ENCODE data around the gene ADAMTS2. TPM values are rescaled to one million over a fixed set of nuclear protein-coding genes. Genes with fewer than 3 reads are reported as not detected.

Gene ADAMTS2
- total RNA-seq, 1 donor from 2014 or later = 8.2 TPM

- H3K4me1 Mint-ChIP-seq = no peaks in the 10 kb centered on the region
- peaks cover 7% of the 10 kb centered on the region for H3K27me3 Mint-ChIP-seq (ENCODE audit: low read depth)
- no peak overlapping the region for H3K4me3 Mint-ChIP-seq
Observed at GRCh38 chr5:179250561-179251225, 94.6 kb downstream of the ADAMTS2 start.

DNA sequence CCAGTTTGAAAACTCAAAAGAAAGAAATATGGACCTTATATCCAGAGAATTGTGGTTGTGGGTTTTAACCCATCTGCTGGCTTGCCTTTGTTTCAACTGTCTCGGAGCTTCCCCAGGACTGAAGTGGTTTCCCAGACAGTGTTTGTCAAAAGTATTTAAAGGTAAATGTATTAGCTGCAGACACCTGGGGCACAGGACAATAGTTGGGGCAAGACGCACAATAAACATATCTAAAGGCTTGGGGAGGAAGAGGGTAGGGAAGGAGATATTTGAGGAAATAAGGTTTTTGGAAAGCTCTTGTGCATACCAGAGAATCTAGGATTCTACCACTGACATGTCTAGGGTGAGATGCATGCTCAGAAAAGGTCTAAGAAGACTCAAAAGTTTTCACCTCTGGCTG lies 99.0 kb downstream of the ADAMTS2 start:
- Mint-ChIP-seq H3K27ac (no peak overlapping the region), H3K4me3 (no peak overlapping the region), H3K36me3 (no peaks in the 10 kb centered on the region), H3K9me3 (peaks cover 17% of the 10 kb centered on the region), H3K27me3 (ENCODE audit: low read depth) (peaks cover 11% of the 10 kb centered on the region), H3K4me1 (no peaks in the 10 kb centered on the region)
- TF ChIP-seq CTCF (IDR thresholded peaks at IDR 0.05; ENCODE audit: unreplicated experiment) = no peak
- no peak for DNase-seq (ENCODE audit: low spot score in 2 of 2, unreplicated experiment in 2 of 2)

More at GRCh38 chr5:179250561-179251225, 94.6 kb downstream of the ADAMTS2 start:
- peaks cover 17% of the 10 kb centered on the region for H3K9me3 Mint-ChIP-seq
- no peaks in the 10 kb centered on the region for H3K36me3 Mint-ChIP-seq
- H3K27ac Mint-ChIP-seq = no peak overlapping the region
- TF ChIP-seq CTCF (IDR thresholded peaks at IDR 0.05; ENCODE audit: unreplicated experiment) = no peak
- no peak for DNase-seq (ENCODE audit: low spot score in 2 of 2, unreplicated experiment in 2 of 2)

DNA sequence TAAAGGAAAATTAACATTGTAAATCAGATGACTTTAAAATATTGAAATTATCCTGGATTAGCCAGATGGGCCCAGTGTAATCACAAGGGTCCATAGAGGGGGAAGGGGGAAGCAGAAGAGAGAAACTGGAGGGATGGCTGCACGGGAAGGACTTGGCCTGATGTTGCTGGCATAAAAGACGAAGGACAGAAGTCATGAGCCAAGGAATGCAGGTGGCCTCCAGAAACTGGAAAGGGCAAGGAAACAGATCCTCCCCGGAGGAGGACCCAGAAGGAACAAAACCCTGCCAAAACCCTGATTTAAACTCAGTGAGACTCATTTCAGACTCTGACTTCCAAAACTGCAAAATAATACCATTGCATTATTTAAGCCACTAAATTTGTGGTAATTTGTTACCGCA lies 100.2 kb downstream of the ADAMTS2 start:
- no peaks in the 10 kb centered on the region for H3K4me1 Mint-ChIP-seq
- DNase-seq (ENCODE audit: low spot score in 2 of 2, unreplicated experiment in 2 of 2) = no peak
- no peak overlapping the region for H3K27ac Mint-ChIP-seq
- H3K4me3 Mint-ChIP-seq = no peak overlapping the region
- H3K27me3 Mint-ChIP-seq (ENCODE audit: low read depth) = peaks cover 11% of the 10 kb centered on the region
- H3K9me3 Mint-ChIP-seq = peaks cover 17% of the 10 kb centered on the region
- TF ChIP-seq CTCF (IDR thresholded peaks at IDR 0.05; ENCODE audit: unreplicated experiment) = no peak
- no peaks in the 10 kb centered on the region for H3K36me3 Mint-ChIP-seq

GRCh38 chr5:179244044-179244443 lies 101.2 kb downstream of the ADAMTS2 start:
- H3K27me3 Mint-ChIP-seq (ENCODE audit: low read depth) = peaks cover 12% of the 10 kb centered on the region
- peaks cover 17% of the 10 kb centered on the region for H3K9me3 Mint-ChIP-seq
- H3K27ac Mint-ChIP-seq = no peak overlapping the region
- no peak for TF ChIP-seq CTCF (IDR thresholded peaks at IDR 0.05; ENCODE audit: unreplicated experiment)
- no peak for DNase-seq (ENCODE audit: low spot score in 2 of 2, unreplicated experiment in 2 of 2)
- no peaks in the 10 kb centered on the region for H3K4me1 Mint-ChIP-seq
- H3K36me3 Mint-ChIP-seq = no peaks in the 10 kb centered on the region
- H3K4me3 Mint-ChIP-seq = no peak overlapping the region

DNA sequence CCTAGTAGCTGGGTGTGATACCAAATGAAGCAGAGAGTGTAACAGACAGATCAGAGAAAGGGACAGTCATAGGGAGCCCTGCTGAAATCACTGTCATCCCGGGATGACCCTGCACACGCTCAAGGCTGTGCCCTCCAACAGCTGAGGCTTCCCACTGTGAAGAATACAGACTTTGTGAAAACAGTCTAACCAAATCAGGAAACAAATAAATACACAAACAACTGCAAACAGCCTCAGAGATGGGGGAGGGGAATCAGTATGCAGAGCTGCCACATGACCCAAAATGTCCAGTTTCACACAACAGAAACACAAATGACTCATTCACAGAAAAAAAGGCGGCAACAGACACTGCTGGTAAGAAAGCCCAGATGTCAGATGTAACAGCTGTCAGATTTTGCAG lies 101.9 kb downstream of the ADAMTS2 start:
- H3K36me3 Mint-ChIP-seq = no peaks in the 10 kb centered on the region
- H3K4me1 Mint-ChIP-seq = no peaks in the 10 kb centered on the region
- no peak overlapping the region for H3K27ac Mint-ChIP-seq
- H3K9me3 Mint-ChIP-seq = peaks cover 17% of the 10 kb centered on the region
- H3K27me3 Mint-ChIP-seq (ENCODE audit: low read depth) = peaks cover 13% of the 10 kb centered on the region
- no peak for TF ChIP-seq CTCF (IDR thresholded peaks at IDR 0.05; ENCODE audit: unreplicated experiment)
- no peak for DNase-seq (ENCODE audit: low spot score in 2 of 2, unreplicated experiment in 2 of 2)
- H3K4me3 Mint-ChIP-seq = no peak overlapping the region
